Uterus (tissue), 2 donors: ENCODE data around the gene MICAL2.

Source experiments
- POLR2A ChIP-seq, 2 donors: fragments of 450-650 bp; IDR thresholded peaks; one replicate each; pipeline ENCODE4 v1.6.1; 2016; ENCODE audit warnings: antibody characterized with exemption in 2 of 2, mild to moderate bottlenecking in 1 of 2, moderate library complexity in 1 of 2
- TF ChIP-seq, protein P1 (sequence below), 4 experiments: fragments of 200-600 bp in 2 of 4; fragments of 450-650 bp in 2 of 4; sonication (generic) in 2 of 4; IDR thresholded peaks; one replicate each; pipeline ENCODE4 v1.5.1; 2016 to 2019; ENCODE audit warnings: antibody characterized with exemption in 4 of 4, mild to moderate bottlenecking in 2 of 4, moderate library complexity in 1 of 4

DNA sequence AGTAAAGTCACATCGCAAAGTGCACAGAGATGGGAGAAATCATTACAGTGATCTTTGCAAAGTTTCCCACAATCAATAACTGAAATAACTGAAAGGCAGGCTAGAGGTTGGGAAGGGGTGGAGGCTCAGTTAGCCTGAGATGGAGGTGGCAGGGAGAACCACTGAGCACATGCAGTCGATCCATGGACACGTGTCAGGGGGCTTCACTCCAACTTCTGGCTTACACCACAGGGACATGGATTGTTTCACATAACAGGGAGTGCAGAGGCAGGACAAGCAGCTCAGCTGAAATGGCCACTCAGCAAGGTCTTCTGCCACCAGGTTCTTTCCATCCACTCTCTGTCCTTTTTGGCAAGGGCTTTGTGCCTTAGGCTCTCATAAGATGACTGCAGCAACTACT is 35.1 kb upstream of the MICAL2 start:
- TF ChIP-seq, protein P1, sequence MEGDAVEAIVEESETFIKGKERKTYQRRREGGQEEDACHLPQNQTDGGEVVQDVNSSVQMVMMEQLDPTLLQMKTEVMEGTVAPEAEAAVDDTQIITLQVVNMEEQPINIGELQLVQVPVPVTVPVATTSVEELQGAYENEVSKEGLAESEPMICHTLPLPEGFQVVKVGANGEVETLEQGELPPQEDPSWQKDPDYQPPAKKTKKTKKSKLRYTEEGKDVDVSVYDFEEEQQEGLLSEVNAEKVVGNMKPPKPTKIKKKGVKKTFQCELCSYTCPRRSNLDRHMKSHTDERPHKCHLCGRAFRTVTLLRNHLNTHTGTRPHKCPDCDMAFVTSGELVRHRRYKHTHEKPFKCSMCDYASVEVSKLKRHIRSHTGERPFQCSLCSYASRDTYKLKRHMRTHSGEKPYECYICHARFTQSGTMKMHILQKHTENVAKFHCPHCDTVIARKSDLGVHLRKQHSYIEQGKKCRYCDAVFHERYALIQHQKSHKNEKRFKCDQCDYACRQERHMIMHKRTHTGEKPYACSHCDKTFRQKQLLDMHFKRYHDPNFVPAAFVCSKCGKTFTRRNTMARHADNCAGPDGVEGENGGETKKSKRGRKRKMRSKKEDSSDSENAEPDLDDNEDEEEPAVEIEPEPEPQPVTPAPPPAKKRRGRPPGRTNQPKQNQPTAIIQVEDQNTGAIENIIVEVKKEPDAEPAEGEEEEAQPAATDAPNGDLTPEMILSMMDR (IDR thresholded peaks at IDR 0.05) = no peak
- no peak for TF ChIP-seq POLR2A (IDR thresholded peaks at IDR 0.05)
